Measurements from ENCODE around the gene PIP4K2B.

Gene PIP4K2B

DNA sequence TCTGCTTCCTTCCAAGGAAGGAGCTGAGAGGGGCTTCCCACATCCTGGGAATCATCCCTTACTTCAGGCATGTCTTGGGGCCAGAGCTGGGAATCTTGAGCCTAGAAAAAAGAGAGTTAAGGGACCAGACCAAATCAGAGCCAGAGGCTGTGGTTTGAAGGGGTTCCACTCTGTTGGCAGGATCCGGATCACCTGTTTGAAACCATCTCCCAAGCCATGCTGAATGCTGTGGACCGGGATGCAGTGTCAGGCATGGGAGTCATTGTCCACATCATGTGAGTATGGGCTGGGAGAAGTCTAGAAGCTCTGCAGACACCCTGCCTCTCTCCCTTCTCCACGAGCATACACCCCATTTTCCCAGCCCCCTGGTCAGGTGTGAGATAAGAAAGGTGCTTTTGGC, 37.1 kb downstream of the PIP4K2B start:
- ChIA-PET POLR2A (ENCODE audit: low non-redundant PET) (interaction anchor here (0.6 kb wide), 1 partner anchor 107 kb away, joined by 5 read pairs; no protein-coding TSS in a partner anchor), CTCF (no interaction called here)
- H3K27ac ChIP-seq, result peak overlapping the region; percentile 40
- no peak for DNase-seq (ENCODE audit: low spot score)
- TF ChIP-seq, protein P1, sequence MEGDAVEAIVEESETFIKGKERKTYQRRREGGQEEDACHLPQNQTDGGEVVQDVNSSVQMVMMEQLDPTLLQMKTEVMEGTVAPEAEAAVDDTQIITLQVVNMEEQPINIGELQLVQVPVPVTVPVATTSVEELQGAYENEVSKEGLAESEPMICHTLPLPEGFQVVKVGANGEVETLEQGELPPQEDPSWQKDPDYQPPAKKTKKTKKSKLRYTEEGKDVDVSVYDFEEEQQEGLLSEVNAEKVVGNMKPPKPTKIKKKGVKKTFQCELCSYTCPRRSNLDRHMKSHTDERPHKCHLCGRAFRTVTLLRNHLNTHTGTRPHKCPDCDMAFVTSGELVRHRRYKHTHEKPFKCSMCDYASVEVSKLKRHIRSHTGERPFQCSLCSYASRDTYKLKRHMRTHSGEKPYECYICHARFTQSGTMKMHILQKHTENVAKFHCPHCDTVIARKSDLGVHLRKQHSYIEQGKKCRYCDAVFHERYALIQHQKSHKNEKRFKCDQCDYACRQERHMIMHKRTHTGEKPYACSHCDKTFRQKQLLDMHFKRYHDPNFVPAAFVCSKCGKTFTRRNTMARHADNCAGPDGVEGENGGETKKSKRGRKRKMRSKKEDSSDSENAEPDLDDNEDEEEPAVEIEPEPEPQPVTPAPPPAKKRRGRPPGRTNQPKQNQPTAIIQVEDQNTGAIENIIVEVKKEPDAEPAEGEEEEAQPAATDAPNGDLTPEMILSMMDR (conservative IDR thresholded peaks at IDR 0.05; ENCODE audit: low read depth), result no peak

DNA sequence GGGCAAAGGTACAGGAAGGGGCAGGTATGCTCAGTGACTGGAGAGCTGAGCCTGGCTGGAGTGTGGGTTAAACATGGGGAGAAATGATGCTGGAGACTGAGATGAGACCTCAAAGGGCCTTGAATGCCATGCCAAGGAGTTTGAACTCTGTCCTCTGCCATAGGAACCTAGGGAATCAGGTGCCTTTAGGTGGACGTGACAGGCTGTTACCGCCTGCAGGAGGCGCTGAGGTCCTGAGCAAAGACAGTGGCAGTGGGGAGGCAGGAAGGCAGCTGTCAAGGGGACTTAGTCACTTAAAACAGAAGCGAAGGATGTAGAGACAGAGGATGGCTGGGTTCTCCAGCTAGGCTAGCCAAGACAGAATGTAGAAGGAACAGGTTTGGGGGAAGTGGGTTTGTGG, 37.7 kb downstream of the PIP4K2B start:
- CTCF ChIA-PET, result interaction anchor here (0.6 kb wide), 1 partner anchor 76 kb away, joined by 3 read pairs; no protein-coding TSS in a partner anchor
- TF ChIP-seq, protein P1 (conservative IDR thresholded peaks at IDR 0.05; ENCODE audit: low read depth), result no peak
- no peak overlapping the region for H3K27ac ChIP-seq
- POLR2A ChIA-PET (ENCODE audit: low non-redundant PET), result interaction anchor here (0.6 kb wide), 1 partner anchor 107 kb away, joined by 5 read pairs; no protein-coding TSS in a partner anchor
- no peak for DNase-seq (ENCODE audit: low spot score)

DNA sequence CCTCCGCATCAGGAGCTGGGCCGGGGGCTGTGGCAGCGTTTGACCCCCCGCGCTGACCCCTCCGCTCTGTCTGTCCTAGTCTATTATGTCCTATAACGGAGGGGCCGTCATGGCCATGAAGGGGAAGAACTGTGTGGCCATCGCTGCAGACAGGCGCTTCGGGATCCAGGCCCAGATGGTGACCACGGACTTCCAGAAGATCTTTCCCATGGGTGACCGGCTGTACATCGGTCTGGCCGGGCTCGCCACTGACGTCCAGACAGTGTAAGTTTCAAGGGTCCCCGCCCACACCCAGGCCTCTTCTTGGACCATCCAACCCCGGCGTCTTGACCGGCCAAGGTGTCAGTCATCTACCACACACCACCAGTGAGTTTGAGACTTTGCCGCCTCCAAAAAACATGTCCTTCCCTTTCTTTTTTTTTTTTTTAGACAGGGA, 46.3 kb downstream of the PIP4K2B start:
- no peak for DNase-seq (ENCODE audit: low spot score)
- CTCF ChIA-PET, result no interaction called here
- POLR2A ChIA-PET (ENCODE audit: low non-redundant PET), result interaction anchor here (1.1 kb wide), 1 partner anchor 90 kb away, joined by 3 read pairs; no protein-coding TSS in a partner anchor
- TF ChIP-seq, protein P1 (conservative IDR thresholded peaks at IDR 0.05; ENCODE audit: low read depth), result no peak
- peak overlapping the region; percentile 89 for H3K27ac ChIP-seq

DNA sequence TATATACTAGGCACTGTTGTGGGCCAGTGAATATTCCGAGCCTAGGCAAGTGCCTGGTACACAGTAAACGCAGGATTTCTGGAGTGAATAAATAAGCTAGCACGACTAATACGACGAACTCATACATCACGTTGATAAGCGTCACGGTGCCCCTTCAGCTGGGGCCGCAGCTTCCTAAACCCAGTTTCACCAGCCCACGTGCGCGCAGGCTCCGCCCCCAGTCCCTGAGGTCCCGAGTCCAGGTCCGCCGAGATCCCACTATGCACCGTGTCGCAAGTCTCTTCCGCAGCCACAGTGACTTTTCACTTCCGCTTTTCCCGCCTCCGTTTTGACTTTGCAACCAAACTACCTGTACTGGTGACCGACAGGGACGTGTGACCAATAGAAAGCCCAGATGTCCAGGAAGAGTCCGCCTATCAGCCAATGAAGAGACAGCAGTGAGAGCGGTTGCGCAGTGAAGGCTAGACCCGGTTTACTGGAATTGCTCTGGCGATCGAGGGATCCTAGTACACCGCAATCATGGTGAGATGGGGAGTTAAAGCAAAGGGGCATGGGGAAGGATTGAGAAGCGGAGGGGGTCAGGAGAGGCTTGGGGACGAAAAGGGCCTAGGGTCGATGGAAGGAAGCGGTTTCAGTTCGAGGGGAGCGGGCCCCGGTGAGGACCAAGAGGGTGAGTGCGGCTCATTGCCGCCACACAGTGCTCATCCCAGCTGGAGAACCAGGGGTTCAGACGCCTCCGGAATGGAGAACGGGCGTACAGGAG, 46.9 kb downstream of the PIP4K2B start, which contains the start of gene PSMB3:
Gene PSMB3 (plus strand): TSS at position 434 of the 763 bp plus-strand sequence. CDS start 86 bp downstream, at position 520.
- DNase-seq (ENCODE audit: low spot score), result peak; percentile 99
- ChIA-PET CTCF (interaction anchor here (0.6 kb wide), 1 partner anchor 19 kb away, joined by 4 read pairs; no protein-coding TSS in a partner anchor), POLR2A (ENCODE audit: low non-redundant PET) (interaction anchor here (1.1 kb wide), 1 partner anchor 89 kb away, joined by 3 read pairs; no protein-coding TSS in a partner anchor)
- TF ChIP-seq, protein P1 (conservative IDR thresholded peaks at IDR 0.05; ENCODE audit: low read depth), result no peak
- H3K27ac ChIP-seq, result peak within 1 kb of the TSS; percentile 89

DNA sequence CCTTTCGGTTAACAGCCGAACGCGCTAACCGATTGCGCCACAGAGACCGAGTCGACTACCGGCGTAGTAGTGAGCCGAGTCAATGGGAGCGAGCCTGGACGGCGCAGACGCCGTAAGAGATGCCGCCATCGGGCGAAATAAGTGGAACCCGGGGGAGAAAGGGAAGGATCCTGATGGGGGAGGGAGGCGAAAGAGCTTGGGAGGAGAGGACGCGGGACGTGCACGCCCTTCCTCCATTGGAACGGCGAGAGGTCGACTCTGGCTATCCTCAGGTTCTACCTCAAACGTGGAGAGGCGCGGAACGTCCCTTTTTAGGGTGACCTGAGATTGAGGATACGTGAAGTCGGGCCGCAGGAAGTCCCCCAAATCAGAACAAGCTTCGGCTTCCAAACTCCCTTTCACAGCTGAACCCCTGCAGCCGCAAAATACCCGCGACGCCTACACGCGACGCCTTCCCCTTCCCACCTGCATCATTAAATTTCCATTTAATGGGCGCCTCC, 47.5 kb downstream of the PIP4K2B start:
- TF ChIP-seq, protein P1 (conservative IDR thresholded peaks at IDR 0.05; ENCODE audit: low read depth), result no peak
- POLR2A ChIA-PET (ENCODE audit: low non-redundant PET), result interaction anchor here (0.6 kb wide), 1 partner anchor 61 kb away, joined by 8 read pairs; no protein-coding TSS in a partner anchor
- peak overlapping the region; percentile 89 for H3K27ac ChIP-seq
- peak; percentile 88 for DNase-seq (ENCODE audit: low spot score)
- CTCF ChIA-PET, result interaction anchor here (0.6 kb wide), 1 partner anchor 18 kb away, joined by 4 read pairs; no protein-coding TSS in a partner anchor

DNA sequence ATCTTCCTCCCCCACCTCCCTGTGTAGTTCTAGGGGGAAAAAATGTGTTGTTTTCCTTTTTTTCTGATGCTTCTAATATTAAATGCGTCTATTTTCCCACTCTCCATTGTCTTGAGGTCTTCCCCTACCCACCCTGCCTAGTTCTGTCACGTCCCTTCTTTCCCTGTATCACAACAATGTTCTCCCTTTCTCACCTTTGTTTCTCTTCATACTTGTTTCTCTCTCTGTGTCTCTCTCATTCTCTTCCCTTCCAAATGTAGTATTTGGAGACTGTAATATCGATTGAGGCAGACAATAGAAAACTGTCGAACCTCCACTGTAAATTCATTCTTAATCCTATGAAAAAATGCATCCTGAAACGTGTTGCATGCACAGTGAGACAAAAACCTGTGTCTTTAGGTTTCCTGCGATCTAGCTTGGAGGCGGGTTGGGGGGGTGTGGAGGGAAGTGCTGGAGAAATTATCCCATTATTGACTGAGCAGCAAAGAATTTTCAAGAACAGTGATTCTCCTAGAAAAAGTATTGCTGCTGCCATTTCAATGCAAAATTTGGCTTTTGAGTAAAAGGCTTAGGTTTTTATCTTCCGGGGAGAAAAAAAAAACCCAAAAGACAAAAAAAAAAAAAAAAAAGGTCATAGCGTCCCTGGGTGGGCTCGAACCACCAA, 48.1 kb downstream of the PIP4K2B start:
- peak overlapping the region; percentile 94 for H3K27ac ChIP-seq
- DNase-seq (ENCODE audit: low spot score), result no peak
- ChIA-PET CTCF (interaction anchor here (0.5 to 1.0 kb wide), 2 partner anchors 17 to 74 kb away, joined by 3 read pairs; no protein-coding TSS in a partner anchor), POLR2A (ENCODE audit: low non-redundant PET) (interaction anchor here (0.6 kb wide), 1 partner anchor 62 kb away, joined by 8 read pairs; no protein-coding TSS in a partner anchor)
- TF ChIP-seq, protein P1 (conservative IDR thresholded peaks at IDR 0.05; ENCODE audit: low read depth), result no peak
